ENCODE measurements around the gene TMTC1. TPM values are rescaled to one million over a fixed set of nuclear protein-coding genes. Genes with fewer than 3 reads are reported as not detected.

Gene TMTC1
- total and polyA plus RNA-seq, 9 donors, result 22.5 to 38.1 (median 33.7) TPM

DNA sequence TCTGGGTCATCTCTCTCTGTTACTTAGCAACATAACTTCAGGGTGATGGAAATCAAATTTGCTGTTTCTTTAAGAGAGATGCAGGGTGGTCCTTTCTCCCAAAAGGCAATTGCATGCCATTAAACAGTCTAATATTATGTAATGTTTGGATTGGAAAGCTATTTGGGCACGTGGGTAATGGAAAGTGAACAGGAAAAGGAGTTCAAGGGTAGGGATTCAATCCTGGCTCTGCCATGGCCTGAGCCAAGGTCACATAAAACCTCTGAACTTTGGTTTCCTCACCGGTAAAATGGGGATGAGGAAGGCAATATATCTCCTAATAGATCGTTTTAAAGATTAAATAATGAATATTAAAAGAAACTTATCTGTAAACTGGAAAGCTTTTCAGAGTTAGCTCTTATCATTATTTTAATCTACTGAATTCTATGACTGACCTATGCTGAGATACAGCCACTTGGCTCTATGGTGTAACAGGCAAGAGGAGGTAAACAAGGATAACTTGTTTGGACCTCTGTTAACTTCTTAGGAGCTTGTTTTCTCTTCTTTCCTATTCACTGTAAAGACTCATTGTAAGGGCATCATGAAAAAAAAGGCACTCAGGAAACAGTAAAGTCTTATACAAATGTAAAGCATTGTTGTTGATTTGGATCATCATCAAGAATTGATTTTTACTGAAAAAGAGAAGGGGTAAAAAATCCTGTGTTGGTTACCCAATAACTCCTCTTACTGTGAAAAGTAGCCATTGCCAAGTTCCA, 230.6 kb downstream of the TMTC1 start:
- peak; percentile 25 for DNase-seq
- Histone ChIP-seq H3K4me1 (ENCODE audit: control insufficient read depth, insufficient read depth, low read length) (peaks cover 6% of the 10 kb centered on the region), H3K36me3 (ENCODE audit: control insufficient read depth, insufficient read depth, low read length) (no peaks in the 10 kb centered on the region), H3K4me3 (ENCODE audit: low read length) (no peak overlapping the region), H3K9me3 (replicated peaks; ENCODE audit: control insufficient read depth, low read depth, low read length) (no peaks in the 10 kb centered on the region), H3K27me3 (ENCODE audit: control insufficient read depth, insufficient read depth, low read length) (no peaks in the 10 kb centered on the region), H3K27ac (ENCODE audit: low read length) (no peak overlapping the region)
- 60% methylated on average over 1 of the region's 3 CpGs for WGBS (ENCODE audit: insufficient coverage)

DNA sequence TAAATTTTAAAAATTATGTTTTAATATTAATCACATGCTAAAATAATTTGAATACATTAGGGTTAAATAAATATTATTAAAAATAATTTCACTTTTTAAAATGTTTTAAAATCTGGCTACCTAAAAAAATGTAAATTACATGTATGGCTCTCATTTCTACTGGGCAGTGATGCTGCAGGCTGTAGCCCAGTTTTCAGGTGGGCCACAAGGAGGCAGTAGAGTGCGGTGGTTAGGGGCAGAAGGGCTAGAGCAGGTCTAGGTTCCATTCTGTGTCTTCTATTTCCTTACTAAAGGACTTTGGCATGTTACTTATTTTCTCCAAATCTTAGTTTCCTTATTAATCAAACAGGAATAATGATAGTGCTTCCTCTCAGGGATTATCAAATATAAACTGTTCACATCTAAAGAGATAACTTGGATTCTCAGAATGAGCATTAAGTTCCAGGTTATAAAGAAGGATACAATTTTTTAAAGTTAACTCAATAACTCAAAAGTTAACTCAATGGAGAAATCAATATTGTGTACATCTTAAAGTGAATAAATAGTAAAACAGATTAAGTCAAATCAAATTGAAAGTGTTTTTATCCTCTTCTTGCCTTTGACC, 231.3 kb downstream of the TMTC1 start:
- Histone ChIP-seq H3K27me3 (ENCODE audit: control insufficient read depth, insufficient read depth, low read length) (no peaks in the 10 kb centered on the region), H3K27ac (ENCODE audit: low read length) (no peak overlapping the region), H3K4me3 (ENCODE audit: low read length) (no peak overlapping the region), H3K36me3 (ENCODE audit: control insufficient read depth, insufficient read depth, low read length) (no peaks in the 10 kb centered on the region), H3K4me1 (ENCODE audit: control insufficient read depth, insufficient read depth, low read length) (peaks cover 13% of the 10 kb centered on the region), H3K9me3 (replicated peaks; ENCODE audit: control insufficient read depth, low read depth, low read length) (no peaks in the 10 kb centered on the region)
- DNase-seq, result peak; percentile 56
- WGBS (ENCODE audit: insufficient coverage), result no CpG with 5 or more reads among the region's 1 CpG

DNA sequence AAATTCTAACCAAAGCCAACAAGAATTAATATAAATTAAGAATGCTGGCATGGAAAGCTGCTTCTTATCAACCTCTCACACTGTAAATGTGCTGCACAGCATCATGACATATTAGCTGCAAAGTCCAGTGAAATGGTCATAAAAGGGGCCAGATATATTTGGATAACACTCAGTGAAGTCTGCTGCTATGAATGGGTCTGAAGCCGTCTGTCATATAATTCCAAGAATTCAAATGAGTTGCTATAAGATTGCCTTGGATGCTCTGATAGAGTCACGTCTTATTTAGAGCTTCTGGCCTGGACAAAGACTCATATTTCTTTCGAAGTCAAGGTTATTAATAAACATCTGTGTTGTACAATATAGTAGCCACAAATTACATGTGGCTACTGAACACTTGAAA, 231.9 kb downstream of the TMTC1 start:
- H3K27ac ChIP-seq (ENCODE audit: low read length), result no peak overlapping the region
- peak; percentile 21 for DNase-seq
- no CpG with 5 or more reads among the region's 3 CpGs for WGBS (ENCODE audit: insufficient coverage)

DNA sequence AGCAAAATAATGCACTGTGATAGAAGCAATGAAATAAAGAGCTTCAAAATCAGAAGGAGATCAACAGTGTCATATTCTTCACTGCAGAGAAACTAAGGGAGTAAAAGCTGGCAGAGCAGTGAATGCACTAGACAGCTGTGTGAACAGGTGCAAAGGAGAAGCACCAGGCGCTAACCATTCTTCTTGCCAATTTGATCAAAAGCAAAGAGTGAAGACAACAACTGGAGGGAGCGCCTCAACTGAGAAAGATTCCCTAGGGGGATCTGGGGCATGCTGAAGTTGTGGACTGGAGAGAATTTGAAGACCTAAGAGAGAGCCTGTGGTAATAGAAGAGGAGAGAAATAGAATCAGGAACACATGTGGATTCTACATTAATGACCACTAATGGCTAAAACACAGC, 235.9 kb downstream of the TMTC1 start:
- H3K4me3 ChIP-seq (ENCODE audit: low read length), result no peak overlapping the region
- peak; percentile 91 for DNase-seq
- H3K36me3 ChIP-seq (ENCODE audit: control insufficient read depth, insufficient read depth, low read length), result no peaks in the 10 kb centered on the region
- H3K27me3 ChIP-seq (ENCODE audit: control insufficient read depth, insufficient read depth, low read length), result no peaks in the 10 kb centered on the region
- H3K9me3 ChIP-seq (replicated peaks; ENCODE audit: control insufficient read depth, low read depth, low read length), result no peaks in the 10 kb centered on the region
- H3K4me1 ChIP-seq (ENCODE audit: control insufficient read depth, insufficient read depth, low read length), result peaks cover 38% of the 10 kb centered on the region
- peak overlapping the region; percentile 88 for H3K27ac ChIP-seq (ENCODE audit: low read length)
- WGBS (ENCODE audit: insufficient coverage), result 38% methylated on average over 1 of the region's 2 CpGs

More for the DNA sequence above, 231.9 kb downstream of the TMTC1 start:
- H3K9me3 ChIP-seq (replicated peaks; ENCODE audit: control insufficient read depth, low read depth, low read length), result no peaks in the 10 kb centered on the region
- H3K4me1 ChIP-seq (ENCODE audit: control insufficient read depth, insufficient read depth, low read length), result peaks cover 17% of the 10 kb centered on the region
- no peaks in the 10 kb centered on the region for H3K36me3 ChIP-seq (ENCODE audit: control insufficient read depth, insufficient read depth, low read length)
- no peaks in the 10 kb centered on the region for H3K27me3 ChIP-seq (ENCODE audit: control insufficient read depth, insufficient read depth, low read length)
- no peak overlapping the region for H3K4me3 ChIP-seq (ENCODE audit: low read length)

DNA sequence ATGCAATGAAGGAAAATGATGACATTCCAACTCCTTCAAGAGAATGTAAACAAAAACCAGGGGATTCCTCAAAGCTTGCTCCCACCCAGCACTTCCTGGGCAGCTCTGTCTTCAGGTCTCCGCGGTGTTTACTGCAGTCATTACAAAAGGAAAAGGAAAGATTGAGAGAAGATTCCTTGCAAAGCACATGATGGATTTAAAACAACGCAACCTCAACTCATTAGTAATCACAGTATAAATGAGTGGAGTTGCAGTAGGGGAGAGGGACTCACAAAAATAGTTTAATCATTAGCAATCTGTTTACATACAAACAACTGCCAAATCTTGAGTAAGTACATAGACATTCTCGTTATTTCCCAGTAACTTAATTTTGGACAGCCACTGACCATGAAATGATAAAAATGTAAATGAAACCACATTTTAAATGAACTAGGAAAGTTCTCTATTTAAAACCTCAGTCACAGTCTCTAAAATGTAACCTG, 236.6 kb downstream of the TMTC1 start:
- no CpG with 5 or more reads among the region's 4 CpGs for WGBS (ENCODE audit: insufficient coverage)
- Histone ChIP-seq H3K27me3 (ENCODE audit: control insufficient read depth, insufficient read depth, low read length) (no peaks in the 10 kb centered on the region), H3K27ac (ENCODE audit: low read length) (peak overlapping the region; percentile 88)

DNA sequence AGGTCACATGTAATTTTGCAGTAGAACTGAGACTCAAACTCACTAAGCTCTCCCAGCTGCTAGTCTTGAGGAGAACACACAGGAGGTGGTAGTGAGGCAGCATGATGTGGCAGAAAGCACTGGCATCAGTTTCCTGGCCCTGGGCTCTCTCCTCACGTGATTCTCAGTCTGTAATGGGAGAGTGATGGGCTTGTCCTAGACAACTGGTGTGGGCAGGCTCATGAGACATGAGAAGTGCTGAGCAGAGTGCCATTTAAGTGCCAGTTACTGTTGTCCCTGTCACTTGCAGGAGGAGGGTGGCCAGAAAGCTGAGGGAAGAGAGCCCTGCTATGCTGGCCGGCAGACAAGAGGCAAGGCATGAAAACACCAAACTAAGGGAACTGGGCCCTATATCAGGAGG, 237.7 kb downstream of the TMTC1 start:
- Histone ChIP-seq H3K27ac (ENCODE audit: low read length) (peak overlapping the region; percentile 88), H3K9me3 (replicated peaks; ENCODE audit: control insufficient read depth, low read depth, low read length) (no peaks in the 10 kb centered on the region), H3K4me3 (ENCODE audit: low read length) (no peak overlapping the region), H3K36me3 (ENCODE audit: control insufficient read depth, insufficient read depth, low read length) (no peaks in the 10 kb centered on the region), H3K4me1 (ENCODE audit: control insufficient read depth, insufficient read depth, low read length) (peaks cover 38% of the 10 kb centered on the region), H3K27me3 (ENCODE audit: control insufficient read depth, insufficient read depth, low read length) (no peaks in the 10 kb centered on the region)
- DNase-seq, result peak; percentile 78
- WGBS (ENCODE audit: insufficient coverage), result 95% methylated on average over 2 of the region's 2 CpGs

More for the DNA sequence above, 236.6 kb downstream of the TMTC1 start:
- H3K36me3 ChIP-seq (ENCODE audit: control insufficient read depth, insufficient read depth, low read length), result no peaks in the 10 kb centered on the region
- no peak for DNase-seq
- no peak overlapping the region for H3K4me3 ChIP-seq (ENCODE audit: low read length)
- H3K9me3 ChIP-seq (replicated peaks; ENCODE audit: control insufficient read depth, low read depth, low read length), result no peaks in the 10 kb centered on the region
- H3K4me1 ChIP-seq (ENCODE audit: control insufficient read depth, insufficient read depth, low read length), result peaks cover 38% of the 10 kb centered on the region

DNA sequence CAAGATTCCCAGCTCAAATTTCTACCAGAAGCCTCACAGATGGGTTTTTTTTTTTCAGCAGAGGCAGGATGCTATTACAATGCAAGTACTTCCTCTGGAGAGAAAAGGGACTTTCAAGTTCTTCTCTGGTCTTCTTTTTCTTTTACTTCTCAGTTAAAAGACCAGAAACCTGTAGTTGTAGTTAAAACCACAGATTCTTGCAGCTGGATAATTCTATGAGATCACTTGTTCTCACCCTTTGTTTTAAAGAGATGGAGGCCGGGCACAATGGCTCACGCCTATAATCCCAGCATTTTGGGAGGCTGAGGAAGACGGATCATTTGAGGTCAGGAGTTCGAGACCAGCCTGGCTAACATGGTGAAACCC, 238.7 kb downstream of the TMTC1 start:
- Histone ChIP-seq H3K4me3 (ENCODE audit: low read length) (no peak overlapping the region), H3K27me3 (ENCODE audit: control insufficient read depth, insufficient read depth, low read length) (no peaks in the 10 kb centered on the region), H3K27ac (ENCODE audit: low read length) (no peak overlapping the region), H3K9me3 (replicated peaks; ENCODE audit: control insufficient read depth, low read depth, low read length) (no peaks in the 10 kb centered on the region), H3K4me1 (ENCODE audit: control insufficient read depth, insufficient read depth, low read length) (peaks cover 35% of the 10 kb centered on the region), H3K36me3 (ENCODE audit: control insufficient read depth, insufficient read depth, low read length) (no peaks in the 10 kb centered on the region)
- no peak for DNase-seq
- 74% methylated on average over 2 of the region's 4 CpGs for WGBS (ENCODE audit: insufficient coverage)

DNA sequence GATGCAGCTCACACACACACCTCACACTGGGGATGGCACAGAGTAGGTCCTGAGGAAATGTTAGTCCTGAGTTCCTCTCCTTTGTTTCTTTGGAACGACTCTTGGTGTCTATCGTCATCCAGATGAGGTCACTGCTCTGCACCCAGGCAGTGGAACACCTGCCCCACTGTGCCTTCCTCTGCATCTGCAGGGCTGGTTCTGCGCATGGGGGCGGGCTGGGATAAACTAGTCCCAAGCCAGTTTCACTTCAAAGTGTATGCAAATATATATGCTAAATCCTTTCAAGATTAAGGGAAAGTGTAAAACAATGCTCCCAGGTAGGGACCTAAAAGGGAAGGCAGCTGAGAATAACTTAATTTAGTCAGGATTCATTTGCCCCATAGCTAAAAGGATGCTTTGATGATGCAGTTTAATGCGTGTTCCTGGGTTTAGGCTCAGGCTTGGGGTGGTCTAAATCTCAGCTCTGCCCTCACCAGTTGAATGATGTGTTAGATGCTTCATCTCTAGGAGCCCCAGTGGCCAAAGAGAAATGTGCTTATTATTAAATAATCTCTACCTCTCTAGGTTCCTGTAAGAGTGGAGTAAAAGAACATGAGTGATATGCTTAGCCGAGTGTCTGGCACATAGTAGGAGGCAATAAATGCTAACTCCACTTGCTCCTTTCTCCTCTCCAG, 239.2 kb downstream of the TMTC1 start:
- no peak overlapping the region for H3K27ac ChIP-seq (ENCODE audit: low read length)
- no peaks in the 10 kb centered on the region for H3K27me3 ChIP-seq (ENCODE audit: control insufficient read depth, insufficient read depth, low read length)
- no peaks in the 10 kb centered on the region for H3K9me3 ChIP-seq (replicated peaks; ENCODE audit: control insufficient read depth, low read depth, low read length)
- DNase-seq, result no peak
- WGBS (ENCODE audit: insufficient coverage), result 85% methylated on average over 3 of the region's 6 CpGs
- peaks cover 35% of the 10 kb centered on the region for H3K4me1 ChIP-seq (ENCODE audit: control insufficient read depth, insufficient read depth, low read length)
- H3K36me3 ChIP-seq (ENCODE audit: control insufficient read depth, insufficient read depth, low read length), result no peaks in the 10 kb centered on the region
- H3K4me3 ChIP-seq (ENCODE audit: low read length), result no peak overlapping the region

DNA sequence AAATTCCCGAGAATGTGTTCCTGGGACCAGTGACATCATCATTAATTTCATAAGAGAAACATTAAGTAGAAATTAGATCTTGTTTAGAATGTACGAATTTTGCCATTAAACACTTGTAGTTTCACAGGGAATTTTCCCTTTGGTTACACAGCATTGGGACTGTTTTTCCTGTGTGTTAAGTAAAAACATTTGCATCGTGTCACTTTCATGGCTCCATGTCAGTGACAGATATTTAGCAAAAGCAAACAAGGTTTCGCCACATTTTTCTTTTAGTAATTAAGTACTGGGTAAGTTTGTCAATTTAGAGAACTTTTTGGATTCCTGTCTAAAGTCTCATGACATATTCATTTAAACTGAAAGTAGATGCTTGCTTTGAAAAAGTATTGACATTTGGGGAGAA, 240.7 kb downstream of the TMTC1 start:
- peaks cover 30% of the 10 kb centered on the region for H3K4me1 ChIP-seq (ENCODE audit: control insufficient read depth, insufficient read depth, low read length)
- no peak overlapping the region for H3K4me3 ChIP-seq (ENCODE audit: low read length)
- WGBS (ENCODE audit: insufficient coverage), result no CpG with 5 or more reads among the region's 4 CpGs

DNA sequence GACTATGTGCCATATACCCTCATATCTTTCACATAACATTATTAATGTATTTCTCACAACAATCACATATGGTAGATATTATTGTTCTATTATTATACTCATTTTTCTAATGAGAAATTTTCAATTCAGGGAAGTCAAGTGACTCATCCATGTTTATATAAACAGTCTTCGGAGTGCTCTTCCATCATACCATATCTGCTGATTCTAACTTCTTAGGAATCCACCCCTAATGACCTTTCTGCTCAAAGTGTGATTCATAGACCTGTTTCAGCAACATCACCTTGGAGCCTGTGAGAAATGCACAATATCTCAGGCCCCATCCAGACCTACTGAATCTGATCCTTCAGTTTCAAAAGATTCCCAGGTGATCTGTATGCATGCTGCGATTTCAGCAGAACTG, 246.4 kb downstream of the TMTC1 start:
- peaks cover 2% of the 10 kb centered on the region for H3K4me1 ChIP-seq (ENCODE audit: control insufficient read depth, insufficient read depth, low read length)
- 100% methylated on average over 2 of the region's 2 CpGs for WGBS (ENCODE audit: insufficient coverage)
- H3K27ac ChIP-seq (ENCODE audit: low read length), result no peak overlapping the region
- H3K36me3 ChIP-seq (ENCODE audit: control insufficient read depth, insufficient read depth, low read length), result no peaks in the 10 kb centered on the region
- H3K27me3 ChIP-seq (ENCODE audit: control insufficient read depth, insufficient read depth, low read length), result no peaks in the 10 kb centered on the region
- no peaks in the 10 kb centered on the region for H3K9me3 ChIP-seq (replicated peaks; ENCODE audit: control insufficient read depth, low read depth, low read length)
- no peak overlapping the region for H3K4me3 ChIP-seq (ENCODE audit: low read length)
- no peak for DNase-seq

More for the DNA sequence above, 240.7 kb downstream of the TMTC1 start:
- H3K27me3 ChIP-seq (ENCODE audit: control insufficient read depth, insufficient read depth, low read length), result no peaks in the 10 kb centered on the region
- H3K9me3 ChIP-seq (replicated peaks; ENCODE audit: control insufficient read depth, low read depth, low read length), result no peaks in the 10 kb centered on the region
- no peaks in the 10 kb centered on the region for H3K36me3 ChIP-seq (ENCODE audit: control insufficient read depth, insufficient read depth, low read length)
- H3K27ac ChIP-seq (ENCODE audit: low read length), result no peak overlapping the region
- peak; percentile 37 for DNase-seq

Data from muscle of leg (tissue), 11 donors.